ENCODE measurements around the gene F10. TPM values are rescaled to one million over a fixed set of nuclear protein-coding genes. Genes with fewer than 3 reads are reported as not detected.
"Not testable (repeated sequence)": the region's sequence is repeated elsewhere in the genome, so short reads cannot be mapped to it uniquely, and the experiment has no call there.

F10 gene
- total and polyA plus RNA-seq, 4 donors: 2.5 to 18.8 (median 7.7) TPM

GRCh38 chr13:113077566-113077952 lies 45.0 kb upstream of the F10 start:
- H3K27ac ChIP-seq (ENCODE audit: low read depth in 1 of 2, low read length in 1 of 2): no peak overlapping the region
- 89 to 93% methylated on average over 20 of the region's 20 CpGs for WGBS, 2 donors
- H3K9ac ChIP-seq (ENCODE audit: insufficient read depth in 1 of 2, low read length in 2 of 2): no peak overlapping the region
- peaks cover 0 to 5% (median 2%) of the 10 kb centered on the region in 5 donors for H3K4me1 ChIP-seq (ENCODE audit: control insufficient read depth in 5 of 5, insufficient read depth in 5 of 5, low read length in 5 of 5)
- DNase-seq: no peak
- peaks cover 0 to 33% (median 0%) of the 10 kb centered on the region in 4 donors for H3K36me3 ChIP-seq (ENCODE audit: control insufficient read depth in 4 of 4, insufficient read depth in 4 of 4, low read length in 4 of 4)
- no peak for ATAC-seq (ENCODE audit: insufficient read depth, low FRiP score)
- no peak overlapping the region for H3K4me3 ChIP-seq
- peaks cover 0 to 2% (median 0%) of the 10 kb centered on the region in 4 donors for H3K9me3 ChIP-seq (ENCODE audit: control insufficient read depth in 4 of 4, insufficient read depth in 3 of 4, low read length in 3 of 4)
- TF ChIP-seq CTCF (IDR thresholded peaks at IDR 0.05; ENCODE audit: control extremely low read depth, extremely low read depth): no peak
- H3K27me3 ChIP-seq (ENCODE audit: control insufficient read depth in 3 of 3, insufficient read depth in 3 of 3, low read length in 2 of 3): no peaks in the 10 kb centered on the region

GRCh38 chr13:113077953-113078901 lies 44.4 kb upstream of the F10 start:
- WGBS, 2 donors: 94 to 97% methylated on average over 37 to 42 of the region's 42 CpGs
- DNase-seq: no peak
- H3K36me3 ChIP-seq (ENCODE audit: control insufficient read depth in 4 of 4, insufficient read depth in 4 of 4, low read length in 4 of 4): peaks cover 0 to 35% (median 0%) of the 10 kb centered on the region in 4 donors

GRCh38 chr13:113078902-113079780 lies 43.5 kb upstream of the F10 start:
- no peak overlapping the region for H3K27ac ChIP-seq (ENCODE audit: low read depth in 1 of 2, low read length in 1 of 2)
- no peak overlapping the region for H3K9ac ChIP-seq (ENCODE audit: insufficient read depth in 1 of 2, low read length in 2 of 2)
- DNase-seq (peak in 2 of 3 donors; percentile 22 to 65), ATAC-seq (ENCODE audit: insufficient read depth, low FRiP score) (no peak)
- WGBS, 2 donors: 71 to 81% methylated on average over 27 of the region's 27 CpGs
- peaks cover 0 to 31% (median 0%) of the 10 kb centered on the region in 4 donors for H3K36me3 ChIP-seq (ENCODE audit: control insufficient read depth in 4 of 4, insufficient read depth in 4 of 4, low read length in 4 of 4)
- no peaks in the 10 kb centered on the region for H3K27me3 ChIP-seq (ENCODE audit: control insufficient read depth in 3 of 3, insufficient read depth in 3 of 3, low read length in 2 of 3)
- no peak overlapping the region for H3K4me3 ChIP-seq
- H3K4me1 ChIP-seq (ENCODE audit: control insufficient read depth in 5 of 5, insufficient read depth in 5 of 5, low read length in 5 of 5): peaks cover 0 to 5% (median 2%) of the 10 kb centered on the region in 5 donors
- H3K9me3 ChIP-seq (ENCODE audit: control insufficient read depth in 4 of 4, insufficient read depth in 3 of 4, low read length in 3 of 4): peaks cover 0 to 2% (median 0%) of the 10 kb centered on the region in 4 donors
- TF ChIP-seq CTCF (IDR thresholded peaks at IDR 0.05; ENCODE audit: control extremely low read depth, extremely low read depth): no peak

More at GRCh38 chr13:113077953-113078901, 44.4 kb upstream of the F10 start:
- Histone ChIP-seq H3K9ac (ENCODE audit: insufficient read depth in 1 of 2, low read length in 2 of 2) (no peak overlapping the region), H3K27ac (ENCODE audit: low read depth in 1 of 2, low read length in 1 of 2) (no peak overlapping the region), H3K4me1 (ENCODE audit: control insufficient read depth in 5 of 5, insufficient read depth in 5 of 5, low read length in 5 of 5) (peaks cover 0 to 5% (median 2%) of the 10 kb centered on the region in 5 donors), H3K4me3 (no peak overlapping the region), H3K9me3 (ENCODE audit: control insufficient read depth in 4 of 4, insufficient read depth in 3 of 4, low read length in 3 of 4) (peaks cover 0 to 2% (median 0%) of the 10 kb centered on the region in 4 donors), H3K27me3 (ENCODE audit: control insufficient read depth in 3 of 3, insufficient read depth in 3 of 3, low read length in 2 of 3) (no peaks in the 10 kb centered on the region)
- ATAC-seq (ENCODE audit: insufficient read depth, low FRiP score): no peak
- TF ChIP-seq CTCF (IDR thresholded peaks at IDR 0.05; ENCODE audit: control extremely low read depth, extremely low read depth): no peak

GRCh38 chr13:113079781-113080080 lies 42.9 kb upstream of the F10 start:
- not testable (repeated sequence) for H3K27me3 ChIP-seq (ENCODE audit: control insufficient read depth in 3 of 3, insufficient read depth in 3 of 3, low read length in 2 of 3); H3K4me1 ChIP-seq (ENCODE audit: control insufficient read depth in 5 of 5, insufficient read depth in 5 of 5, low read length in 5 of 5); H3K9me3 ChIP-seq (ENCODE audit: control insufficient read depth in 4 of 4, insufficient read depth in 3 of 4, low read length in 3 of 4); H3K4me3 ChIP-seq; ATAC-seq (ENCODE audit: insufficient read depth, low FRiP score); H3K9ac ChIP-seq (ENCODE audit: insufficient read depth in 1 of 2, low read length in 2 of 2); H3K27ac ChIP-seq (ENCODE audit: low read depth in 1 of 2, low read length in 1 of 2); DNase-seq
- H3K36me3 ChIP-seq (ENCODE audit: control insufficient read depth in 4 of 4, insufficient read depth in 4 of 4, low read length in 4 of 4): peaks cover 0 to 33% (median 0%) of the 10 kb centered on the region in 4 donors
- WGBS, 2 donors: 74 to 77% methylated on average over 6 to 9 of the region's 9 CpGs

Data from lung (tissue), 12 donors.